ENCODE data around the gene EDAR. TPM values are rescaled to one million over a fixed set of nuclear protein-coding genes. Genes with fewer than 3 reads are reported as not detected.

The EDAR gene
- total and polyA plus RNA-seq, 2 of the 4 experiments (the other 2 are of a cell fraction) = not detected

- H3K36me3 ChIP-seq (ENCODE audit: control insufficient read depth, insufficient read depth, low read length) = no peaks in the 10 kb centered on the region
- dilution Hi-C loops (cut with HindIII; ENCODE audit: low sequenced_read_pairs, unreplicated experiment) = no loop called here
- no peak overlapping the region for H2BK120ac ChIP-seq (ENCODE audit: low read depth, low read length)
- H4K5ac ChIP-seq (ENCODE audit: low read depth, low read length) = no peak overlapping the region
- H3K56ac ChIP-seq (ENCODE audit: extremely low read depth, insufficient read depth, low read length) = no peak overlapping the region
- H3K9me1 ChIP-seq (ENCODE audit: insufficient read depth, low read length) = 0 out of 2 replicates have a peak, but pooled peaks cover 3% of the 10 kb centered on the region
- no peak for ATAC-seq (ENCODE audit: low read depth)
- H3K4me2 ChIP-seq (ENCODE audit: low read depth, low read length) = no peak overlapping the region
- no peak overlapping the region for H3K14ac ChIP-seq (replicated peaks; ENCODE audit: low read depth, low read length)
- H3K79me1 ChIP-seq (ENCODE audit: low read depth in 1 of 2, low read length in 2 of 2) = no peaks in the 10 kb centered on the region
- H2BK5ac ChIP-seq (ENCODE audit: low read depth, low read length, poor library complexity, severe bottlenecking) = no peak overlapping the region
- peak overlapping the region; percentile 49 for H2AFZ ChIP-seq (replicated peaks; ENCODE audit: low read length, poor library complexity)
- H3K9ac ChIP-seq (ENCODE audit: low read depth, low read length) = no peak overlapping the region
- intact Hi-C loops (cut with micrococcal nuclease) = loop anchor here (2.0 to 10.0 kb wide), 2 partner anchors 55 to 195 kb away; partner anchors contain the start of gene EDAR
- no peaks in the 10 kb centered on the region for H3K4me1 ChIP-seq (ENCODE audit: control insufficient read depth, insufficient read depth, low read length)
- no TSS peak for BruUV-seq (replicated peaks)
- 74% methylated on average over 8 of the region's 17 CpGs; no CpG with 5 or more reads in 1 of the 2 experiments for WGBS, 2 experiments (ENCODE audit: extremely low coverage in 2 of 2, insufficient read length in 1 of 2)
- H3K27me3 ChIP-seq (ENCODE audit: control insufficient read depth, insufficient read depth, low read length) = peaks cover 83% of the 10 kb centered on the region
- H3K9me3 ChIP-seq (ENCODE audit: control insufficient read depth, insufficient read depth, low read length) = no peaks in the 10 kb centered on the region
- no peak overlapping the region for H3K4ac ChIP-seq (ENCODE audit: low read depth, low read length)
- ChIA-PET POLR2A (ENCODE audit: unreplicated experiment) (no interaction called here), CTCF (interaction anchor here (2.1 kb wide), 1 partner anchor 13 kb away, joined by 8 read pairs; no protein-coding TSS in a partner anchor)
- TF ChIP-seq USF2 (IDR thresholded peaks at IDR 0.05; ENCODE audit: low read depth, low read length) (no peak), SMC3 (IDR thresholded peaks at IDR 0.05; ENCODE audit: low read depth, low read length) (no peak), MAFK (IDR thresholded peaks at IDR 0.05; ENCODE audit: low read depth, low read length) (no peak), FOS (IDR thresholded peaks at IDR 0.05; ENCODE audit: low read depth, low read length) (no peak), RCOR1 (IDR thresholded peaks at IDR 0.05; ENCODE audit: insufficient replicate concordance, low read length) (no peak), CHD1 (IDR thresholded peaks at IDR 0.05; ENCODE audit: low read depth, low read length) (no peak), RAD21 (IDR thresholded peaks at IDR 0.05; ENCODE audit: low read length) (no peak), POLR2A (IDR thresholded peaks at IDR 0.05; ENCODE audit: low read depth, low read length) (no peak), MAZ (IDR thresholded peaks at IDR 0.05; ENCODE audit: borderline replicate concordance, low read depth, low read length) (no peak), NFE2L2 (IDR thresholded peaks at IDR 0.05; ENCODE audit: low read depth, low read length) (no peak), CTCF (conservative IDR thresholded peaks at IDR 0.05; ENCODE audit: low read depth, low read length) (no peak), RFX5 (IDR thresholded peaks at IDR 0.05; ENCODE audit: low read depth, low read length) (no peak), BHLHE40 (IDR thresholded peaks at IDR 0.05; ENCODE audit: low read depth, low read length) (no peak)
- H2AK5ac ChIP-seq (ENCODE audit: low read depth, low read length) = no peak overlapping the region
- H2BK15ac ChIP-seq (ENCODE audit: low read depth, low read length) = no peak overlapping the region
- no peak overlapping the region for H2AK9ac ChIP-seq (replicated peaks; ENCODE audit: low read depth, low read length, poor library complexity)
- in situ Hi-C loops (cut with MboI; ENCODE audit: low sequenced_read_pairs) = loop anchor here (5.0 kb wide), 1 partner anchor 572 kb away; no protein-coding TSS in a partner anchor
- H3K23ac ChIP-seq (ENCODE audit: low read depth, low read length) = no peak overlapping the region
- H2BK20ac ChIP-seq (ENCODE audit: low read depth, low read length) = no peak overlapping the region
- no peak for DNase-seq
- H3K18ac ChIP-seq (ENCODE audit: low read depth, low read length) = no peak overlapping the region
- no peak overlapping the region for H3K27ac ChIP-seq (ENCODE audit: insufficient read depth, low read length)
- no peak overlapping the region for H4K8ac ChIP-seq (ENCODE audit: low read depth in 2 of 2, low read length in 2 of 2)
- no peak overlapping the region for H4K91ac ChIP-seq (ENCODE audit: insufficient read depth, low read depth, low read length)
- H4K20me1 ChIP-seq (ENCODE audit: insufficient read depth, low read length) = peaks cover 6% of the 10 kb centered on the region; the same call in 1 of the 2 replicates
- no peak overlapping the region for H3K4me3 ChIP-seq (ENCODE audit: insufficient read depth, low read depth, low read length)
Observed at GRCh38 chr2:108929807-108930425, 59.1 kb downstream of the EDAR start.

Data from IMR-90 (cell line).